ENCODE measurements around the gene CCDC85B. TPM values are rescaled to one million over a fixed set of nuclear protein-coding genes. Genes with fewer than 3 reads are reported as not detected.

CCDC85B gene
- polyA plus RNA-seq, 1 experiment: 33.4 TPM

GRCh38 chr11:65916391-65916790 lies 25.9 kb downstream of the CCDC85B start:
- CTCF ChIA-PET: interaction anchor here (1.2 to 4.8 kb wide), 4 partner anchors 14 to 57 kb away, joined by 3 to 60 read pairs (median 12); partner anchors contain the start of genes CCDC85B, FIBP and MUS81
- Histone ChIP-seq H3K27me3 (ENCODE audit: control insufficient read depth, insufficient read depth, low read length) (no peaks in the 10 kb centered on the region), H3K4me3 (ENCODE audit: low read depth, low read length) (no peak overlapping the region), H3K36me3 (ENCODE audit: control insufficient read depth, insufficient read depth, low read length) (peaks cover 6% of the 10 kb centered on the region)
- DNase-seq (ENCODE audit: low read depth): no peak
- POLR2A ChIA-PET: interaction anchor here (1.0 to 1.6 kb wide), 3 partner anchors 13 to 57 kb away, joined by 4 to 6 read pairs (median 5); partner anchors contain the start of gene CCDC85B
- TF ChIP-seq CTCF (IDR thresholded peaks at IDR 0.05; ENCODE audit: insufficient read depth, low read depth, low read length): no peak

GRCh38 chr11:65917077-65917433 lies 26.6 kb downstream of the CCDC85B start:
- no peak for TF ChIP-seq CTCF (IDR thresholded peaks at IDR 0.05; ENCODE audit: insufficient read depth, low read depth, low read length)
- peak overlapping the region; percentile 87 for H3K4me3 ChIP-seq (ENCODE audit: low read depth, low read length)
- DNase-seq (ENCODE audit: low read depth): no peak
- CTCF ChIA-PET: interaction anchor here (2.0 to 4.8 kb wide), 2 partner anchors 27 to 33 kb away, joined by 9 to 60 read pairs; partner anchors contain the start of genes CCDC85B and FIBP
- peaks cover 9% of the 10 kb centered on the region for H3K36me3 ChIP-seq (ENCODE audit: control insufficient read depth, insufficient read depth, low read length)
- H3K27me3 ChIP-seq (ENCODE audit: control insufficient read depth, insufficient read depth, low read length): no peaks in the 10 kb centered on the region
- POLR2A ChIA-PET: no interaction called here

GRCh38 chr11:65917434-65918210 lies 27.1 kb downstream of the CCDC85B start:
- TF ChIP-seq CTCF (IDR thresholded peaks at IDR 0.05; ENCODE audit: insufficient read depth, low read depth, low read length): no peak
- ChIA-PET POLR2A (no interaction called here), CTCF (interaction anchor here (1.0 to 4.8 kb wide), 4 partner anchors 15 to 138 kb away, joined by 3 to 60 read pairs (median 6); partner anchors contain the start of genes CCDC85B and FIBP)
- no peak for DNase-seq (ENCODE audit: low read depth)
- peaks cover 9% of the 10 kb centered on the region for H3K36me3 ChIP-seq (ENCODE audit: control insufficient read depth, insufficient read depth, low read length)
- H3K4me3 ChIP-seq (ENCODE audit: low read depth, low read length): peak overlapping the region; percentile 87
- no peaks in the 10 kb centered on the region for H3K27me3 ChIP-seq (ENCODE audit: control insufficient read depth, insufficient read depth, low read length)

GRCh38 chr11:65918211-65919140 lies 28.0 kb downstream of the CCDC85B start, which contains the start of gene C11orf68:
Gene C11orf68, minus strand, starts transcription at chr11:65919062. Its CDS starts 31 bp downstream, at chr11:65919031.
- H3K36me3 ChIP-seq (ENCODE audit: control insufficient read depth, insufficient read depth, low read length): peaks cover 12% of the 10 kb centered on the region
- TF ChIP-seq CTCF (IDR thresholded peaks at IDR 0.05; ENCODE audit: insufficient read depth, low read depth, low read length): no peak

More at GRCh38 chr11:65918211-65919140, 28.0 kb downstream of the CCDC85B start, which contains the start of gene C11orf68:
- ChIA-PET POLR2A (no interaction called here), CTCF (interaction anchor here (1.0 to 4.8 kb wide), 4 partner anchors 15 to 138 kb away, joined by 3 to 60 read pairs (median 6); partner anchors contain the start of genes CCDC85B and FIBP)
- Histone ChIP-seq H3K4me3 (ENCODE audit: low read depth, low read length) (peak within 1 kb of the TSS; percentile 87), H3K27me3 (ENCODE audit: control insufficient read depth, insufficient read depth, low read length) (no peaks in the 10 kb centered on the region)
- no peak for DNase-seq (ENCODE audit: low read depth)
